Activated T-helper 1 cell treated with anti-CD3 and anti-CD28 coated beads, Interleukin-12 subunit alpha, Interleukin-12 subunit beta, Interleukin-2, Interleukin-4 antibody, amounts not matched to agents 30 ng/mL and 10 ng/mL and 1 ng/mL, durations not matched to agents 14 hours and 24 hours and 36 hours (primary cell): Measurements from ENCODE around the gene NUDT16L1. TPM values are rescaled to one million over a fixed set of nuclear protein-coding genes. Genes with fewer than 3 reads are reported as not detected.
"Not testable (repeated sequence)": the region's sequence is repeated elsewhere in the genome, so short reads cannot be mapped to it uniquely, and the experiment has no call there.

Experiments
- DNase-seq: peaks from one replicate; pipeline ENCODE4 v3.0.0; 2021; ENCODE audit warnings: low spot score
- H3K27ac Mint-ChIP-seq: one replicate; pipeline ENCODE4 v1.8.0; 2021; ENCODE audit warnings: mild to moderate bottlenecking, mixed read lengths
- H3K27me3 Mint-ChIP-seq: one replicate; pipeline ENCODE4 v1.8.0; 2022; ENCODE audit warnings: mild to moderate bottlenecking, moderate library complexity, mixed read lengths; ENCODE audit not compliant: insufficient read depth
- H3K36me3 Mint-ChIP-seq: one replicate; pipeline ENCODE4 v1.8.0; 2021; ENCODE audit warnings: low read depth, mixed read lengths
- H3K4me1 Mint-ChIP-seq: one replicate; pipeline ENCODE4 v1.8.0; 2021; ENCODE audit warnings: low read depth, mixed read lengths
- H3K4me3 Mint-ChIP-seq: one replicate; pipeline ENCODE4 v1.8.0; 2021; ENCODE audit warnings: mild to moderate bottlenecking, moderate library complexity, mixed read lengths
- H3K9me3 Mint-ChIP-seq: one replicate; pipeline ENCODE4 v1.8.0; 2021; ENCODE audit warnings: mixed read lengths
- intact Hi-C: fragments of 100-400 bp; cut with micrococcal nuclease; formaldehyde crosslinking; loops from one replicate; pipeline ENCODE4 v1.15.1; 2024
- total RNA-seq: library from RNA; stranded (reverse); gene quantifications from 2 replicates; pipeline ENCODE4 v1.2.3, GENCODE V29; 2022

The NUDT16L1 gene
- total RNA-seq, 1 donor from 2014 or later, result 39.9 TPM

DNA sequence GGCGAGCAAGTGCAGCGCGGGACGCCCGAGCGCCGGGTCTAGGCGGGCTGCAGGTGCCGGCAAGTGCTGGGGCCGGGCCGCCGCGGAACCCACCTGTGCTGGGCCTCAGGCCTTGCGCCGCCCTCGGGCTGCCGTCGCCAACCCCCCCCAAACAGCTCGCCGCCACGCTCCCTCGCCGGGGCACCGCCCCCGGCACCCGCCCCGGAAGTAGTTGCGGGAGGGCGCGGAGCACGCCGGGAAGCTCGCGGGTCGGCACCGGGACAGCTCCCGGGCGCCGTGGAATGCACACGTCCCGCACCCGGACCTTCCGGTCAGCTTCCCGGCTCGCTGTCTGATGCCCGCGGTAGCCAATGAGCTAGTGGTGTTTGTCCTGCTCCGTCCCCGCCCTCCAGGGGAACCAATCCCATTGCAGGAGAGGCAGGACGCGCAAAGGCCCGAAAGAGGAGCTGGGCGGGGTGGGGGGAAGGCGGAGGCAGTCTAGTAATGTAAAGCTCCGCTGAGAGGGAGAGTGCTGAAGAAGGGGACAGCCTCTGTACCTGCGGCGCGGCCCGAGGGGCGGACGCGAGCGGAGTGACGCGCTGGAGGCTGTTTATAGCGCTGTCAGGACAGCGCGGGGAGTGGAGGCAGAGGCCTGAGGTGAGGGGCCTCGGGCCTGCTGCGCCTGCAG, 40.8 kb downstream of the NUDT16L1 start, which contains the start of the genes ANKS3 and DNAAF8:
Gene ANKS3, minus strand, starts transcription at position 209 of the 667 bp plus-strand sequence. CDS start 4,122 bp downstream, outside the sequence.
Gene DNAAF8, plus strand, starts transcription at position 475 of the 667 bp plus-strand sequence. CDS start 1,978 bp downstream, outside the sequence.
- Mint-ChIP-seq H3K4me1 (peaks cover 26% of the 10 kb centered on the region), H3K4me3 (peak within 1 kb of the TSS; percentile 88)
- intact Hi-C loops, result loop anchor here (1.0 to 5.0 kb wide), 9 partner anchors 33 to 307 kb away; partner anchors contain the start of genes DNAJA3, GLYR1, NUDT16L1 and ROGDI

GRCh38 chr16:4734730-4735535, 41.6 kb downstream of the NUDT16L1 start:
- Mint-ChIP-seq H3K36me3 (peaks cover 3% of the 10 kb centered on the region), H3K4me3 (peak overlapping the region; percentile 88), H3K4me1 (peaks cover 26% of the 10 kb centered on the region), H3K27ac (peak overlapping the region; percentile 84), H3K9me3 (no peaks in the 10 kb centered on the region), H3K27me3 (no peaks in the 10 kb centered on the region)
- peak; percentile 90 for DNase-seq
- intact Hi-C loops, result loop anchor here (1.0 to 5.0 kb wide), 9 partner anchors 32 to 308 kb away; partner anchors contain the start of genes DNAJA3, GLYR1, NUDT16L1 and ROGDI

More for the DNA sequence above, 40.8 kb downstream of the NUDT16L1 start, which contains the start of the genes ANKS3 and DNAAF8:
- DNase-seq, result peak; percentile 81
- H3K9me3 Mint-ChIP-seq, result no peaks in the 10 kb centered on the region
- no peaks in the 10 kb centered on the region for H3K27me3 Mint-ChIP-seq
- peaks cover 3% of the 10 kb centered on the region for H3K36me3 Mint-ChIP-seq
- peak within 1 kb of the TSS; percentile 84 for H3K27ac Mint-ChIP-seq

DNA sequence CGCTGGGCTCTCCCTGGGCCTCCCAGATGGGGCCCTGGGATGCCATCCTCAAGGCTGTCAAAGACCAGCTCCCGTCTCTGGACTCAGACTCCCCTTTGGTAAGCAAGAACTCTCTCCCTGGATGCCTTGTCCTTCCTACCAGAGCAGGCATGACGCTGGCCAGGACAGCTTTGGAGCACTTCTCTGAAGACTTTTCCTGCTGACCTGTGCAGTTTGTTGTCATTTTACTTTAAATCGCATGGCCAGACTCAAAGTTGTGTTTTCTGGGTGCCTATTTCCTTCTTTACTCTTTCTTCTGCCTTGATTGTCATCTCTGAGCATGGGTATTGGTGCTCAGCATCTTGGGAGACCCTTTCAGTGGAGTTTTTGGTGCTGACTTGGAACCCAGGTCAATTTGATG, 43.2 kb downstream of the NUDT16L1 start:
- Mint-ChIP-seq H3K4me1 (peaks cover 26% of the 10 kb centered on the region), H3K27ac (no peak overlapping the region), H3K36me3 (peaks cover 1% of the 10 kb centered on the region), H3K9me3 (no peaks in the 10 kb centered on the region), H3K4me3 (peak overlapping the region; percentile 13), H3K27me3 (no peaks in the 10 kb centered on the region)
- intact Hi-C loops, result no loop called here
- no peak for DNase-seq

- peaks cover 1% of the 10 kb centered on the region for H3K36me3 Mint-ChIP-seq
- H3K4me3 Mint-ChIP-seq, result no peak overlapping the region
- peaks cover 26% of the 10 kb centered on the region for H3K4me1 Mint-ChIP-seq
- H3K27me3 Mint-ChIP-seq, result no peaks in the 10 kb centered on the region
- H3K9me3 Mint-ChIP-seq, result no peaks in the 10 kb centered on the region
- intact Hi-C loops, result no loop called here
- DNase-seq, result no peak
- H3K27ac Mint-ChIP-seq, result no peak overlapping the region
Observed at GRCh38 chr16:4737545-4737944, 44.2 kb downstream of the NUDT16L1 start.

DNA sequence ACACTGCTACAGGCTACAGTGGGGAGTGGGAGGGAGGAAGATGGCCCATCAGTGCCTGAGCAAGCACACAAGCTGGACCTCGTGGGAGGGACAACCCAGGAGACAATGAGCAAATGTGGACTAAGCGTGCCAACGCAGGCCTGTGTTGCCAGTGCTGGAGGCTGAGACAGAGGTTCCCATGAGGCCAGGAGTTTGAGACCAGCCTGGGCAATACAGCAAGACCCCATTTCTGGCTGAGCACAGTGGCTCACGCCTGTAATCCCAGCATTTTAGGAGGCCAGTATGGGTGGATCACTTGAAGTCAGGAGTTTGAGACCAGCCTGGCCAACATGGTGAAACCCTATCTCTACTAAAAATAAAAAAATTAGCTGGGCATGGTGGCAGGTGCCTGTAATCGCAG, 45.0 kb downstream of the NUDT16L1 start:
- H3K27ac Mint-ChIP-seq, H3K9me3 Mint-ChIP-seq, H3K4me3 Mint-ChIP-seq, intact Hi-C loops, H3K27me3 Mint-ChIP-seq, H3K36me3 Mint-ChIP-seq, DNase-seq: not testable (repeated sequence)
- H3K4me1 Mint-ChIP-seq, result peaks cover 27% of the 10 kb centered on the region

- peak overlapping the region; percentile 20 for H3K4me3 Mint-ChIP-seq
- DNase-seq, result no peak
- H3K9me3 Mint-ChIP-seq, result no peaks in the 10 kb centered on the region
- peaks cover 20% of the 10 kb centered on the region for H3K4me1 Mint-ChIP-seq
- H3K36me3 Mint-ChIP-seq, result no peaks in the 10 kb centered on the region
- intact Hi-C loops, result no loop called here
- no peak overlapping the region for H3K27ac Mint-ChIP-seq
- no peaks in the 10 kb centered on the region for H3K27me3 Mint-ChIP-seq
Observed at GRCh38 chr16:4743226-4743878, 50.0 kb downstream of the NUDT16L1 start.

- intact Hi-C loops, result no loop called here
- Mint-ChIP-seq H3K27ac (no peak overlapping the region), H3K36me3 (no peaks in the 10 kb centered on the region), H3K4me3 (no peak overlapping the region), H3K27me3 (no peaks in the 10 kb centered on the region), H3K4me1 (peaks cover 22% of the 10 kb centered on the region), H3K9me3 (no peaks in the 10 kb centered on the region)
- no peak for DNase-seq
Observed at GRCh38 chr16:4744555-4745273, 51.4 kb downstream of the NUDT16L1 start.

DNA sequence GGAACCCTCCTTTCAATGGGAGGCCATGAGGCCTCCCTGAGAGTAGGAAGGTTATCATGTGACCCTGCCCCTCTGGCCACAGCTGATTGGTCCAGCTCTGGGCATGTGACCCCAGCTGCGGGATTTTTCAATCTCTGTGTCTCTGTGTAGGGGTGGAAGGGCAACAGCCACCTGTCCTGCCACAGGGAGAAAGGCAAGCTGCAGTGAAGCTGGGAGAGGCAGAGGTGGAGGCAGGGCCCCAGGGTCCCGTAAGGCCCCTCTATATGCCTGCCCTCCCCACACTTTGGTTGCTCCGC, 51.9 kb downstream of the NUDT16L1 start:
- intact Hi-C loops, result no loop called here
- Mint-ChIP-seq H3K36me3 (no peaks in the 10 kb centered on the region), H3K4me3 (no peak overlapping the region), H3K27ac (no peak overlapping the region), H3K9me3 (no peaks in the 10 kb centered on the region), H3K4me1 (peaks cover 22% of the 10 kb centered on the region), H3K27me3 (no peaks in the 10 kb centered on the region)
- DNase-seq, result no peak

Other genes starting within 250 kb of the NUDT16L1 start
- gene NMRAL1, start 218.9 kb upstream of the NUDT16L1 start, total RNA-seq, result 21.7 and 25.0 TPM in 2 replicates
- 64.7 and 68.4 TPM in 2 replicates for gene HMOX2, start 217.2 kb upstream of the NUDT16L1 start, total RNA-seq
- gene CDIP1, start 154.8 kb upstream of the NUDT16L1 start, total RNA-seq, result 61.6 and 62.7 TPM in 2 replicates
- gene C16orf96, start 137.2 kb upstream of the NUDT16L1 start, total RNA-seq, result 0.17 TPM in 1 of 2 replicates, not detected in the other
- gene UBALD1, start 78.7 kb upstream of the NUDT16L1 start, total RNA-seq, result 23.1 and 26.2 TPM in 2 replicates
- gene MGRN1, start 68.7 kb upstream of the NUDT16L1 start, total RNA-seq, result 110 and 119 TPM in 2 replicates
- gene ANKS3, start 40.7 kb downstream of the NUDT16L1 start, total RNA-seq, result 21.1 and 25.8 TPM in 2 replicates
- not detected in 2 replicates for gene DNAAF8, start 41.0 kb downstream of the NUDT16L1 start, total RNA-seq
- gene ZNF500, start 73.6 kb downstream of the NUDT16L1 start, total RNA-seq, result 16.6 and 17.4 TPM in 2 replicates
- not detected in 2 replicates for gene SEPTIN12, start 94.8 kb downstream of the NUDT16L1 start, total RNA-seq
- not detected in 2 replicates for gene SMIM22, start 101.8 kb downstream of the NUDT16L1 start, total RNA-seq
- 3.3 and 3.5 TPM in 2 replicates for gene ROGDI, start 109.1 kb downstream of the NUDT16L1 start, total RNA-seq
- 119 and 120 TPM in 2 replicates for gene GLYR1, start 153.7 kb downstream of the NUDT16L1 start, total RNA-seq
- 39.6 and 42.6 TPM in 2 replicates for gene UBN1, start 153.9 kb downstream of the NUDT16L1 start, total RNA-seq
- gene PPL, start 243.6 kb downstream of the NUDT16L1 start, total RNA-seq, result not detected in 2 replicates